Tibial nerve (tissue), 3 donors: ENCODE results near the gene CYYR1.

Source experiments
- CTCF ChIP-seq, 5 experiments: fragments of 200-600 bp in 3 of 5; fragments of 450-650 bp in 2 of 5; sonication (generic) in 3 of 5; IDR thresholded peaks; one replicate each; pipeline ENCODE4 v1.5.1; 2016 to 2019; ENCODE audit warnings: antibody characterized with exemption in 5 of 5, mild to moderate bottlenecking in 3 of 5, moderate library complexity in 2 of 5
- POLR2A ChIP-seq, 2 donors: fragments of 450-650 bp; IDR thresholded peaks; one replicate each; pipeline ENCODE4 v1.6.1; 2017; ENCODE audit warnings: antibody characterized with exemption in 2 of 2, mild to moderate bottlenecking in 2 of 2, moderate library complexity in 2 of 2

- TF ChIP-seq POLR2A (IDR thresholded peaks at IDR 0.05) (no peak), CTCF (IDR thresholded peaks at IDR 0.05) (no peak)
Observed at GRCh38 chr21:26550326-26550725, 22.8 kb downstream of the CYYR1 start.
